Uterus (tissue), 2 donors: Measurements from ENCODE around the gene SEC22B.
"Not testable (repeated sequence)": the region's sequence is repeated elsewhere in the genome, so short reads cannot be mapped to it uniquely, and the experiment has no call there.

Experiments used
- POLR2A ChIP-seq, 2 donors: fragments of 450-650 bp; IDR thresholded peaks; one replicate each; pipeline ENCODE4 v1.6.1; 2016; ENCODE audit warnings: antibody characterized with exemption in 2 of 2, mild to moderate bottlenecking in 1 of 2, moderate library complexity in 1 of 2
- TF ChIP-seq, protein P1 (sequence below), 4 experiments: fragments of 200-600 bp in 2 of 4; fragments of 450-650 bp in 2 of 4; sonication (generic) in 2 of 4; IDR thresholded peaks; one replicate each; pipeline ENCODE4 v1.5.1; 2016 to 2019; ENCODE audit warnings: antibody characterized with exemption in 4 of 4, mild to moderate bottlenecking in 2 of 4, moderate library complexity in 1 of 4

GRCh38 chr1:120131611-120132405 lies 44.5 kb downstream of the SEC22B start:
- TF ChIP-seq, protein P1, sequence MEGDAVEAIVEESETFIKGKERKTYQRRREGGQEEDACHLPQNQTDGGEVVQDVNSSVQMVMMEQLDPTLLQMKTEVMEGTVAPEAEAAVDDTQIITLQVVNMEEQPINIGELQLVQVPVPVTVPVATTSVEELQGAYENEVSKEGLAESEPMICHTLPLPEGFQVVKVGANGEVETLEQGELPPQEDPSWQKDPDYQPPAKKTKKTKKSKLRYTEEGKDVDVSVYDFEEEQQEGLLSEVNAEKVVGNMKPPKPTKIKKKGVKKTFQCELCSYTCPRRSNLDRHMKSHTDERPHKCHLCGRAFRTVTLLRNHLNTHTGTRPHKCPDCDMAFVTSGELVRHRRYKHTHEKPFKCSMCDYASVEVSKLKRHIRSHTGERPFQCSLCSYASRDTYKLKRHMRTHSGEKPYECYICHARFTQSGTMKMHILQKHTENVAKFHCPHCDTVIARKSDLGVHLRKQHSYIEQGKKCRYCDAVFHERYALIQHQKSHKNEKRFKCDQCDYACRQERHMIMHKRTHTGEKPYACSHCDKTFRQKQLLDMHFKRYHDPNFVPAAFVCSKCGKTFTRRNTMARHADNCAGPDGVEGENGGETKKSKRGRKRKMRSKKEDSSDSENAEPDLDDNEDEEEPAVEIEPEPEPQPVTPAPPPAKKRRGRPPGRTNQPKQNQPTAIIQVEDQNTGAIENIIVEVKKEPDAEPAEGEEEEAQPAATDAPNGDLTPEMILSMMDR (IDR thresholded peaks at IDR 0.05): peak in 1 of 4 experiments; percentile 17
- TF ChIP-seq POLR2A (IDR thresholded peaks at IDR 0.05): not testable (repeated sequence)
